Activated T-cell treated with anti-CD3 and anti-CD28 coated beads, Interleukin-2, amount 50 U/mL, for 72 hours (primary cell): ENCODE results near the gene WDR47. TPM values are rescaled to one million over a fixed set of nuclear protein-coding genes. Genes with fewer than 3 reads are reported as not detected.
A peak's percentile ranks its signal among the peaks of the same experiment; 100 is the strongest.
"Not testable (repeated sequence)": the region's sequence is repeated elsewhere in the genome, so short reads cannot be mapped to it uniquely, and the experiment has no call there.

Source experiments
- ATAC-seq, 2 donors: fragments of 150-1000 bp; cut with Tn5 transposase; replicated peaks in 1 of 2; 2 replicates each; pipeline ENCODE4 v1.10.0; 2021; ENCODE audit warnings: moderate library complexity in 2 of 2, mild to moderate bottlenecking in 1 of 2
- DNase-seq, 2 donors: peaks; one replicate each; pipeline ENCODE4 v3.0.0; 2021 to 2022; ENCODE audit warnings: mixed read lengths in 1 of 2
- H3K27ac Mint-ChIP-seq: one replicate; pipeline ENCODE4 v1.8.0; 2022; ENCODE audit warnings: mild to moderate bottlenecking, moderate library complexity, mixed read lengths
- H3K27me3 Mint-ChIP-seq: one replicate; pipeline ENCODE4 v1.8.0; 2022; ENCODE audit warnings: low read depth, mixed read lengths
- H3K36me3 Mint-ChIP-seq, 2 donors: one replicate each; pipeline ENCODE4 v1.8.0; 2022; ENCODE audit warnings: mixed read lengths in 2 of 2, mild to moderate bottlenecking in 1 of 2; ENCODE audit not compliant: insufficient read depth in 2 of 2
- H3K4me1 Mint-ChIP-seq: one replicate; pipeline ENCODE4 v1.8.0; 2022; ENCODE audit warnings: low read depth, mixed read lengths
- H3K4me3 Mint-ChIP-seq, 2 donors: one replicate each; pipeline ENCODE4 v1.8.0; 2022; ENCODE audit warnings: mild to moderate bottlenecking in 2 of 2, mixed read lengths in 2 of 2, moderate library complexity in 2 of 2
- H3K9me3 Mint-ChIP-seq, 2 donors: one replicate each; pipeline ENCODE4 v1.8.0; 2022; ENCODE audit warnings: mixed read lengths in 2 of 2
- total RNA-seq, 2 donors: library from RNA; stranded (reverse); gene quantifications; one replicate each; pipeline ENCODE4 v1.2.3, GENCODE V29; 2022

Gene WDR47
- total RNA-seq, 2 donors from 2014 or later: 7.5 to 9.5 TPM

- no peak for DNase-seq
- Mint-ChIP-seq H3K27me3 (no peaks in the 10 kb centered on the region), H3K27ac (peak overlapping the region; percentile 10), H3K4me1 (no peaks in the 10 kb centered on the region), H3K36me3 (peaks cover 3 to 14% of the 10 kb centered on the region in 2 donors), H3K9me3 (no peaks in the 10 kb centered on the region), H3K4me3 (no peak overlapping the region)
- no peak for ATAC-seq
Observed at GRCh38 chr1:108949044-108949443, 92.9 kb downstream of the WDR47 start.

DNA sequence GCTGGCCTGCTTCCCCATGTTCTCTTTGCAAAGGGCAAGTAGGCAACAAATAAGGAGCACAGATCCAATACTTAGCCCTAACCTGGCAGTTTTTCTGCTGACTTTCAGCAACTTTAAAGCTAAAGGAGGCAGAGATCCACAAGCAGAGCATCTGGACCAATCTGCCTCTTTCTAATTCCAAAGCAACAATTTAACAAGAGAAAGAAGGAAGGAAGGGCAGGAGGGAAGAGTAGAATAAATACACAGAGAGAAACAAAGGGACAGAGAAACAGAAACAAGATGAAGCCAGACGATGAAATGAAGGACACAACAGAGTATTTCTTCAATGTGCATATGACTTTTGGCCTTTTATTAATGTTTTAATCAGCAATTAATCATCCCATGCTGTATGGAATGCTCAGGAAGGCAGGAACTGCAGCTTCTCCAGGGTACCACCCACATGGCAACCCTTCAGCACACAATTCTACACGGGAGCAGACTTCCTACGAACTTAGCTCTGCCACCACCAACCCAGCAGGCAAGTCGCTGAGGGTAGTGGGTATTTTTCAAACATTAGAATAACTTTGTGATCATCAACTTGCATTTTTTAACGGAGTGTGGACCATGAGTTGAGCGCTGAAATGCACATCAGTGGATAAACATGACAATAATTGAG, 93.9 kb downstream of the WDR47 start:
- peaks cover 3 to 10% of the 10 kb centered on the region in 2 donors for H3K36me3 Mint-ChIP-seq
- H3K9me3 Mint-ChIP-seq: no peaks in the 10 kb centered on the region
- H3K4me1 Mint-ChIP-seq: no peaks in the 10 kb centered on the region
- H3K4me3 Mint-ChIP-seq: no peak overlapping the region
- H3K27me3 Mint-ChIP-seq: no peaks in the 10 kb centered on the region
- ATAC-seq (no peak), DNase-seq (no peak)
- no peak overlapping the region for H3K27ac Mint-ChIP-seq

DNA sequence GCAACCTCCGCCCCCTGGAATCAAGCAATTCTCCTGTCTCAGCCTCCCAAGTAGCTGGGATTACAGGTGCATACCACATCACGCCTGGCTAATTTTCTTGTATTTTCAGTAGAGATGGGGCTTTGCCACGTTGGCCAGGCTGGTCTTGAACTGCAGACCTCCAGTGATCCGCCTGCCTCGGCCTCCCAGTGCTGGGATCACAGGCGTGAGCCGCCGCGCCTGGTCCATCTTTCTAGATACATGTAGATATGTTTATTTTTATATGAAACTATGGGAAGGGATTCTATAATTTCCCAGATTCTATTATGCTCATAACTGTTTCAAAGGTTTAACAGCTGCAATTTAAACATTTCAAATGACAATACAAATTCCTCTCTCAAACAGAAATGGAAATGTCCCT, 105.7 kb downstream of the WDR47 start:
- H3K4me1 Mint-ChIP-seq: no peaks in the 10 kb centered on the region
- ATAC-seq (no peak), DNase-seq (no peak)
- H3K27ac Mint-ChIP-seq: no peak overlapping the region
- H3K27me3 Mint-ChIP-seq: no peaks in the 10 kb centered on the region
- H3K9me3 Mint-ChIP-seq: no peaks in the 10 kb centered on the region
- peaks cover 0 to 8% of the 10 kb centered on the region in 2 donors for H3K36me3 Mint-ChIP-seq
- H3K4me3 Mint-ChIP-seq: no peak overlapping the region

DNA sequence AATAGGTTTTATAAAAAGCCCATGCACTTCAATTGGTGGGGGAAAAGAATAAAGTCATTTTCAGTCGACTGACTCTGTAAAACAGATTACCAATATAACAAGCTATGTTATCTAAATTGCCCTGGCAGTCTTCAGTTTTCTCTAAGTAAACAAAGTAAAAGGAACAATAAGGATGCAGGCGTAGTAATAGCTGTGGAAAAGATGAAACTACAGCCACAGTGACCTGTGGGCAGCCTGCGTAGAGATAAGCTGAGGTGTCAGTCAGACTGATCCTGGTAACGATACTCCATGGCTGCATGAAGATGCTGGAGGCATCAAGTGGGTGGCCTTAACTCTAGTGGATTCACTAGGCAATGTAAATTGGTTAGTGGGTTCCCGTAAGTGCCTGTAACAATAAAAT, 108.0 kb downstream of the WDR47 start:
- no peaks in the 10 kb centered on the region for H3K9me3 Mint-ChIP-seq
- peaks cover 0 to 15% of the 10 kb centered on the region in 2 donors for H3K36me3 Mint-ChIP-seq
- DNase-seq (no peak), ATAC-seq (no peak)
- peak overlapping the region; percentile 50 for H3K27ac Mint-ChIP-seq
- H3K4me1 Mint-ChIP-seq: no peaks in the 10 kb centered on the region
- no peaks in the 10 kb centered on the region for H3K27me3 Mint-ChIP-seq
- H3K4me3 Mint-ChIP-seq: no peak overlapping the region

- not testable (repeated sequence) for H3K27me3 Mint-ChIP-seq, H3K4me3 Mint-ChIP-seq, H3K4me1 Mint-ChIP-seq, DNase-seq, H3K27ac Mint-ChIP-seq, ATAC-seq, H3K9me3 Mint-ChIP-seq
- H3K36me3 Mint-ChIP-seq: peaks cover 9 to 20% of the 10 kb centered on the region in 2 donors
Observed at GRCh38 chr1:108927565-108927964, 114.3 kb downstream of the WDR47 start.

GRCh38 chr1:108925920-108926319, 116.0 kb downstream of the WDR47 start:
- ATAC-seq: no peak
- H3K36me3 Mint-ChIP-seq: peaks cover 9 to 18% of the 10 kb centered on the region in 2 donors
- DNase-seq: no peak
- H3K4me3 Mint-ChIP-seq: no peak overlapping the region
- no peaks in the 10 kb centered on the region for H3K9me3 Mint-ChIP-seq
- H3K27me3 Mint-ChIP-seq: no peaks in the 10 kb centered on the region
- H3K27ac Mint-ChIP-seq: no peak overlapping the region
- H3K4me1 Mint-ChIP-seq: no peaks in the 10 kb centered on the region

Other genes starting within 250 kb of the WDR47 start
- gene AKNAD1, start 185.0 kb downstream of the WDR47 start, total RNA-seq: not detected
- 10 to 100 TPM; 15.1 to 16.7 TPM for gene GPSM2, start 165.1 kb downstream of the WDR47 start, total RNA-seq
- 10 to 100 TPM; 17.6 to 19.7 TPM for gene CLCC1, start 78.6 kb downstream of the WDR47 start, total RNA-seq
- gene TAF13, start 33.9 kb upstream of the WDR47 start, total RNA-seq: 10 to 100 TPM; 25.9 to 29.4 TPM
- 10 to 100 TPM; 50.2 to 57.1 TPM for gene TMEM167B, start 48.7 kb upstream of the WDR47 start, total RNA-seq
- gene ELAPOR1, start 72.0 kb upstream of the WDR47 start, total RNA-seq: 10 to 100 TPM in 1 of 2 donors, 1 to 10 TPM in 1; 9.4 to 10.2 TPM
- 100 to 1,000 TPM; 413 to 456 TPM for gene SARS1, start 171.8 kb upstream of the WDR47 start, total RNA-seq
- 1 to 10 TPM; 2.5 to 3.1 TPM for gene CELSR2, start 207.4 kb upstream of the WDR47 start, total RNA-seq
- gene PSRC1, start 241.0 kb upstream of the WDR47 start, total RNA-seq: 10 to 100 TPM; 17.5 to 18.3 TPM